Stimulated activated CD4-positive, alpha-beta T cell treated with anti-CD3 and anti-CD28 coated beads, Interleukin-15, amount 100 ng/mL, for 24 hours (primary cell): ENCODE data around the gene IL1RN.
A peak's percentile ranks its signal among the peaks of the same experiment; 100 is the strongest.

Experiments
- DNase-seq: peaks from one replicate; pipeline ENCODE4 v3.0.0-alpha.2; 2020

Gene IL1RN

GRCh38 chr2:113157118-113157896, 29.9 kb downstream of the IL1RN start:
- peak; percentile 71 for DNase-seq

- DNase-seq: no peak
Observed at GRCh38 chr2:113157897-113158753, 30.7 kb downstream of the IL1RN start.

GRCh38 chr2:113158884-113159553, 31.6 kb downstream of the IL1RN start:
- DNase-seq: no peak

- no peak for DNase-seq
Observed at GRCh38 chr2:113160248-113160647, 32.9 kb downstream of the IL1RN start.

DNA sequence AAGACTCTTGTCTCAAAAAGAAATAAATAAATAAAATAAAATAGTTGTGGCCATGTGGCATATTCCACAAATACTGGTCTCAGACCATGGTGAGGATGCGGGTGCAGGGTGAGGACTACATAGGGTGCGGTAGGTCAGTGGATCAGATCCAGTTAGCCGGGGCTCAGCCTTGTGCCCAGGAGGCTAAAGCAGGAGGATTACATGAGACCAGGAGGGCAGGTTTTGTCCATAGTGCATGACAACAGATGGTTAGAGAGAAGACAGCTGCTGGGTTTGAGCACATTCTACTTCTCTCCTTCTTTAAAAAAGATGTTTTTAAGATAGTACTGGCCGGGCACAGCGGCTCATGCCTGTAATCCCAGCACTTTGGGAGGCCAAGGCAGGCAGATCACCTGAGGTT, 33.6 kb downstream of the IL1RN start:
- no peak for DNase-seq

DNA sequence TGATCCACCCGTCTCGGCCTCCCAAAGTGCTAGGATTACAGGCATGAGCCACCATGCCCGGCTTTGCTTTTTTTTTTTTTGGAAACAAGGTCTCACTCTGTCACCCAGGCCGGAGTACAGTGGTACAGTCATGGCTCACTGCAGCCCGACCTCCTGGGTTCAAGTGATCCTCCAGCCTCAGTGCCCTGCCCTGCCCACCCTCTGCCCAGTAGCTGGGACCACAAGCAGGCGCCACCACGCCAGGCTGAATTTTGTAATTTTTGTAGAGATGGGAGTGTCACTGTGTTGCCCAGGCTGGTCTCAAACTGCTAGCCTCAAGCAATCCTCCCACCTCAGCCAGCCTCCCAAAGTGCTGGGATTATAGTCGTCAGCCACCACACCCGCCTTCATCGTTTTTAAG, 34.8 kb downstream of the IL1RN start:
- no peak for DNase-seq

DNA sequence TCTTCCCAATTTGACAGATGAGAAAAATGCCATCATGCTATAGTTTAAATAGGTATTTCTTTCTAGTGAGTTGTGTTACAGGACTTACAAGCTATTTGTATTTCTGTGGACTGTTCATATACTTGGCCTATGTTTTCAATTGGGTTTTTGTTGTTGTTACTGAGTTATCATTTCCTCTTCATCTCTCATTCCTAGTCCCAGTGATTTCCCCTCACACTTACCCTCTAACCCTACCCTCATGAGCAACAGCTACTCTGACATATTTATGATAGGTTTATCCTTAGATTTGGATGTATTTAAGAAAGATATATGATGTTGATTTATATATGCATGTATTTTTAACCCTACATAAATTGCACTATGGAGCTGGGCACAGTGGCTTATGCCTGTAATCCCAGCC, 35.5 kb downstream of the IL1RN start:
- DNase-seq: no peak

DNA sequence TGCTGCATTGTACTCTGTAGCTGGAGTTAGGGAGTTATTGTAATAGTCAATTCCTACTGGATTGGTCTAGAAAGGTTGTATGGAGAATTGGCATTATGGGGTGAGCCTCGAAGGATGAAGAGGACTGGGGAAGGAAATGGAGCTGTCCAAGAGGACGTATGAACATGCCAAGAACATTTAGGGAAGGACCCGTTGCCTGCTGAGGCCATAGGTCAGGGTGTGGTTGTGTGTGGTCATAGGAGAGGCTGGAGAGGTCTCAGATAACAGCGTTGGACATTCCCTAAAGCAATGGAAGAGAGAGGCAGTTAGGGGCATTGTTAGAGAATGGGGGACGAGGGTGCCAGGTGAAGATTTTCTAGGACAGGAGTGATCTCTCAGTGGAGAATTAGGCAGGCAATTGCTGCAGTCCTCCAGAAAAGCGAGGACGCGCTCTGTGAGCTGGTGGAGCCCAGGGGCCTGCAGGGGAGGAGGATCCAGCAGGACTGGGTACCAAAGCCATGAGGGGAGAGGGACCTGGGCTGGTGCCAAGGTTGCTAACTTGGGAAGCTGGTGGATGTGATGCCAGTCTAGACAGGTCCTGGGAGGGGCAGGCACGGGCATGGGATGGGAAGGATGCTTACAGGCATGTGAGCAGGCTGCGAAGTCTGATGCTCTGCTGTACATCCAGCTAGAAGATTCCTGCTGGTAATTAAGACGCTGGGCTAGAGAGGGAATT, 37.0 kb downstream of the IL1RN start:
- no peak for DNase-seq

DNA sequence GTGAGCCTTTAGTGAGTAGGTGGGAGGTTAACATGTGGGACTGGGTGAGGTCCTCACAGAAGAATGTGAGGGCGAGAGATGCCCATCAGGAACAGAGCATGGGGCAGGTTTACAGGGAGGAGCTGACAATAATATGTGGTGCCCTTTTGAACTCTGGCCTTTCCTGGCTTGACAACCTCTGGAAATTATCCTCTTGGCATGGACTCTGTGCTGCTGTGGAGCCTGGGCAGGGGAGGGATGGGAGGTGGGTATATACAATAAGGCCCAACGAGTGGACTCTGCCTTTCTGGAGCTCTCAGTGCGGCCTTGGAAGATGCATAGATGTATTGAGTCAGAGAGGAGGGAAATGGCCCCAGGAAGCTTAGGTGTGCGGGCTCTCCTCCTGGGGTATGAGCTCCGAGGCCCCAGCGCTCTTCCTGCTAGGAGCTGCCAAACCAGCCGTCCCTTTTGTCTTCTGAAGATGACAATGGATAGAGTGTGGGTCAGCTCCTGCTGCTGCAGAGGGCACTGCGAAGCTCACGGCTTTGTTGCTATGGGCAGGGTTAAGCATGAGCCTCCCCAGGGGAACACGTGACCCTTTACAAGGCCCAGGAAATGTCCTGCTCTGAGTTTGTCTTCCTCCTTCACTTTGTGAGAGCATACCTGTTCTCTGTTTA, 37.7 kb downstream of the IL1RN start:
- DNase-seq: no peak

DNA sequence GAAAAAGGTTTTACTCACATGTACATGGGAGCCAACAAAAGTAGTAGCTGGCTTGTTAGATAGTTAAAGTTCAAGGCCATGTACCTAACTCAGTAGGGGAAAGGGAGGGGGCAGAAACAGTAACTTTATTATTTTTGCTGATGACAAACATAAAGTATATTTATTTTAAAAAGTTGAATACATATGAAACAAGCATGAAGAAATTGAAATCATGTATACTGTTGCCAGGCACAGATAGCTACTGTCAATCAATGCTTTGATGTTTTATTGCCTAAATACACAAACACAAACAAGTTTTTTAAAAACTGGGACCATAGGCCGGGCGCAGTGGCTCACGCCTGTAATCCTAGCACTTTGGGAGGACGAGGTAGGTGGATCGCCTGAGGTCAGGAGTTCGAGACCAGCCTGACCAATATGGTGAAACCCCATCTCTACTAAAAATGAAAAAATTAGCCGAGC, 38.8 kb downstream of the IL1RN start:
- no peak for DNase-seq

DNA sequence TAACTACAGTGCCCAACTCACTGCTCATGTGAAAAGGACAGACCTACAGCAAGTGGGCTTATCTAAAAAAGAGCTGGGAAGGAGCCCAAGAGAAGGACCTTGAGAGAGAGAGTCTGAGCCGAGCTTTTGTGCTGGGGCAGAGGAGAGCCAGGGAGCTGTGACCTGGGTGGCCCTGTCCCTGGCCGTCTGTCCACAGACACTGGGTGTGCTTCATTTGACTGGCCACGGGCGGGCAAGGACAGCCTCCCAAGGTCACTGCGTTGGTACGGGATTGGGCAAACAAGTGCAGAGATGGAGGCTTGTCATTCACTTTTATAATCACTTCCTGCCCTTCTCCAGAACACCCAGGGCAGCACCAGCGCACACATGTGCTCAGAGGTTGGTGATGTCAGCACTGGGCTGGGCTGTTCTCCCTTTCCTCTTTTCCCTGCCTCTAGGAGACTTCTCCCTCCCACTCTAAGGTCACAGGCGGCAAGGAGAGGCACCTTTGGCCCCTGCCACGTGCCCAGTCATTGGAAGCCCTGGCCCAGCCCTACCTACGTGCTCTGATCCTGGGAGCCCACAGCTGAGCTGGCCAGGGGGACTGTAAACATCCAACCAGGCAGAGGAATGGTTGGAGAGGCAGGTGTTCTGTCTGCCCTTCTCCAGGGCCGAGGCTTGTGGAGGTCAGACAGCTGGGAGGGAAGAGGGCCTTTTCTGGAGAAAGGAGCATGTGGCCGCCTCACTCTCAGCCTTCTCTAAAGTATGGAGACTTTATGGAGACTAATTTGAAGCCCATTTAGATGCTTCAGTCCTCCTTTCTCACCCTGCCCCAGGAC, 39.9 kb downstream of the IL1RN start:
- DNase-seq: peak; percentile 67

GRCh38 chr2:113167962-113168340, 40.6 kb downstream of the IL1RN start:
- no peak for DNase-seq

DNA sequence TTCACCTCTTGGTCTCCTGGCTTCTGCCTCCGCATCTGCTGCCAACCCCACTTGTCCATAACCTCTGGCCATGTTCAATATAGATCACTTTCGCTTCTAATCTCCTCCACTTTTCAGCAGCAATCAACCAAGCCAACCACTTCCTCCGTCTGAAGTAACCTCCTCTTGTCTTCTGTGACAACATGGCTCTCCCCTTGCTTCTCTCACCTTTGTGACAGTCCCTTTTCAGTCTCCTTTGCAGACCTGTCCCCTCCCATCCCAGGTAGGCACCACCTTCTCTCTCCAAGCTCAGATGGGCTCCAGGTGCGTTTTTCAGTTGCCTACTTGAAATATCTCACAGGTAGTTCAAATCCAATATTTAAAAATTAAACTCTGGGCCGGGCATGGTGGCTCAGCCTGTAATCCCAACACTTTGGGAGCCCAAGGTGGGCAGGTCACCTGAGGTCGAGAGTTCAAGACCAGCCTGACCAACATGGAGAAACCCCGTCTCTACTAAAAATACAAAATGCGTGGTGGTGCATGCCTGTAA, 41.7 kb downstream of the IL1RN start:
- no peak for DNase-seq

- DNase-seq: no peak
Observed at GRCh38 chr2:113169586-113169985, 42.2 kb downstream of the IL1RN start.

- DNase-seq: no peak
Observed at GRCh38 chr2:113171334-113172075, 44.1 kb downstream of the IL1RN start.

- DNase-seq: no peak
Observed at GRCh38 chr2:113172721-113173541, 45.5 kb downstream of the IL1RN start.

DNA sequence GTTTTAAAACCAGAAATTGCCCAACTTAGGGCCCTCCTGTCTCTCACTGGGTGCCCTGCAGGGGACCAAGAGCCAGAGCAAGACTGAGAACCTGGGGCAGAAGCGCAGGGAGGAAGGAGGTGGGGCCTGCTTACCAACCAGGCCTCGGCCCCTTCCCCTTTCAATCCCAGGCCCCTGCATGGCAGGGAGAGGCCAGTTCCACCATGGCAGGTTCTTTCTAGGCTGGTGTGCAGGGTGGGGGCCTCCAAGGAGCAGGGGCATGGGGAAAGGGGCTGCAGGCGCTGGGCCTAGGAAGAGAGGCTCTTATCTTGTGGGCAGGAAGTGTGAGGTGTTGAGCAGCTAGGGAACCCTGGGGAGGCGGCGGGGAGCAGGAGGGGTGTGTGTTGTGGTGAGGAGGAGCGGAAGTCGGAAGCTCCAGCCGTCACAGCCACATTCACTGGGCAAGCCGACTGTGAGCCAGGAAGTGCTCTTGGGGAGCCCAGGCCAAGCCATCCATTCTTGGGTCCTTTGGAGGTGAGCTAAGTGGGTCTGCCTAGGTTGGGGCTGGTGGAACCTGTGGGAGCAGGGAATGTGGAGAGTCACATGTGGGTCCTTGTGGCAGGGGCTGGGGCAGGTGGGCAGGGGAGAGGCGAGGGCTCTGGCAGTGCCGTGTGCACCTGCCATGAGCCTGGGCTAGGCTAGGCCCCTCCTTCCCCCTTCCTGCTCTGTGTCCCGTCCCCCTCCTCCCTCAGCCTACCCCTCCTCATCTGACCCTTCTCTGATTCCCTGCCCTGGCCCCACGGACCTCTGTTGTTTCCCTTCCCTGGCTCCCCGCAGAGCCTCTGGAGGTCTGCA, 46.4 kb downstream of the IL1RN start, which contains the start of gene PSD4:
Gene PSD4, plus strand, starts transcription at position 430 of the 834 bp plus-strand sequence. CDS start 8,486 bp downstream, outside the sequence.
- peak; percentile 94 for DNase-seq

- DNase-seq: no peak
Observed at GRCh38 chr2:113174376-113174750, 47.0 kb downstream of the IL1RN start.
